HG03095 (cell line): ENCODE data around the gene C10orf90.

Experiments
- ATAC-seq: cut with Tn5 transposase; IDR thresholded peaks from one replicate; pipeline ENCODE4 v1.9.1; 2021; ENCODE audit warnings: moderate library complexity; ENCODE audit not compliant: unreplicated experiment

C10orf90 gene, protein sequence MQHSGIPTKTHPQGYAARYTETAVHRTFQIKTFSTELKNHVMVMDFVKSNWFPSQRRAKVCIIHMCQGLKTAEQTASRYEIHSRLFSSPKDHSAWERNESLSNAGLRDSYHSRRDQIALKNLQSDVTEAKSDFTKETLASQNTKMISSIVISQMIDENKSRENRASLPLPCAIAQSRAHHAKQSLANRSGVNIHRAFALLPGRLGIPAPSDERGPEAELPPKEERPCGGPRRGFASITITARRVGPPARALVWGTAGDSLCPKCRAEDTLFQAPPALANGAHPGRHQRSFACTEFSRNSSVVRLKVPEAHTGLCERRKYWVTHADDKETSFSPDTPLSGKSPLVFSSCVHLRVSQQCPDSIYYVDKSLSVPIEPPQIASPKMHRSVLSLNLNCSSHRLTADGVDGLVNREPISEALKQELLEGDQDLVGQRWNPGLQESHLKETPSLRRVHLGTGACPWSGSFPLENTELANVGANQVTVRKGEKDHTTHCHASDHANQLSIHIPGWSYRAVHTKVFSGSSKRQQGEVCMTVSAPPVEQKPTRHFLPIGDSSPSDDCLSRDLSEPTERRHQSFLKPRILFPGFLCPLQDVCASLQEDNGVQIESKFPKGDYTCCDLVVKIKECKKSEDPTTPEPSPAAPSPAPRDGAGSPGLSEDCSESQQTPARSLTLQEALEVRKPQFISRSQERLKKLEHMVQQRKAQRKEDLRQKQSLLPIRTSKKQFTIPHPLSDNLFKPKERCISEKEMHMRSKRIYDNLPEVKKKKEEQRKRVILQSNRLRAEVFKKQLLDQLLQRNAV

DNA sequence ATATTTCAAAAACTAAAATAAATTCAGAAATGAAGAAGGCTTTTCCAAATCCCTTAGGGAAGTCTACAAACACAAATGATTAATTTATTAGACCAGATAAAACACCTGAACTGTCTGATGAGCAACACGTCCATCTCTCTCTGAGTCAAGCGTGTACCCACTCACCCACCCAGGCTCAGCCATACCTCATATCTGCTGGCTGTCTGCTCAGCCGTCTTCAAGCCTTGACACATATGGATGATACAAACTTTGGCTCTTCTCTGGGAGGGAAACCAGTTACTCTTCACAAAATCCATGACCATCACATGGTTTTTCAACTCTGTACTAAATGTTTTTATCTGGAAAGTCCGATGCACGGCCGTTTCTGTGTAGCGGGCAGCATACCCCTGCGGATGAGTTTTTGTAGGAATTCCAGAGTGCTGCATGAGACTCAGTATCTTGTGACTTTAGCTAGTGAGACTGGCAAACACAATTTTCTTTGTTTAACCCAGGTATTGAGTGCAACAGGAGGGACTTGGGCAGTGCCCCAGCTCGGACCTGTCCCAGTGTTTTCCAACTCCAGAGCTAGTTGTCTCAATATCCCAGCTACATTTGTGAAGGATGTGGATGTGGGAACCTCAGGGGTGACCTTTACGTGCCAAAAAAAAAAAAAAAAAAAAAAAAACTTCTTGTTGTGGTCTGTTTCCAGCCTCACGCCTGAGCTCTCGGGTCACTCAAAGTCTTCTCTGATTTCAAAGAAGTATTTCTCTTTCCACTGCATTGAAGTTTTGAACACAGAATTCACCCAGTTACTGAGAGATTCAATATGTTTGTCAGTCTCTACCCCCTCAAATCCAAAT is at the start of gene C10orf90:
TSS of gene C10orf90 (minus strand) at position 638 of the 839 bp plus-strand sequence. CDS start at position 425, 213 bp downstream.
- no peak for ATAC-seq

DNA sequence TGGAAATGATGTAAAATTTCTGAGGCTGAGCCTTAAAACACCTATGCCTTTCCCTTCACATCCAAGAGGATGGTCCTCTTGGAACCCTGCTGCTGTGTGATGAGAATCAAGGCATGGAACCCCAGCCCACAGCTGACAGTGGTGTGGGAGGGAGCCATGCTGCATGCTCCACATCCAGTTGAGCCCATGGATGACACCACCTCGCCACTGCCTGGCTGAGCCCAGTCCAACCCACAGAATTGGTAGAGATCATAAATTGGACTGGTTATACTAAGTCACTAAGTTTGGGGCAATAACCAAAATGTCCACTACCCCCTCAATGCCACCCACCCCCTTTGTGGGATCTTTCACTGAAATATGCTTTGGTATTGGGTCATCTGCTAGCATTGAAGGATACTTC is 45.9 kb upstream of the C10orf90 start:
- ATAC-seq = no peak

DNA sequence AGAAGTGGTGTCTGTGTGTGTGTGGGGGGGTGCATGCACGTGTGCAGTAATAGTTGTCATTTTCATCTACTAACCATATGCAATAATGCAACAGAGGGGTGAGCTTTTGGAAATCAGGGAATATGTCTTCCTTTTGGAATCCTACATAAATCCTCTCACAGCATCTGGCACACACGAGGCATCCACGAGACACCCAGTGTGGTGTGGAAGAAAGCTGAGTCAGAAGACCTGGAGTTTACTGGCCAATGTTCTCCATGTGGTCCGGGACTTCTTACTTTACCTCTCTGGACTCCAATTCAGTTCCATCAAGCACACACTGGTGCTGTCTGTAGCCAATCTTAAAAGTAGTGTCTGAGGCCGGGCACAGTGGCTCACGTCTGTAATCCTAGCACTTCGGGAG is 43.1 kb upstream of the C10orf90 start:
- ATAC-seq = no peak

DNA sequence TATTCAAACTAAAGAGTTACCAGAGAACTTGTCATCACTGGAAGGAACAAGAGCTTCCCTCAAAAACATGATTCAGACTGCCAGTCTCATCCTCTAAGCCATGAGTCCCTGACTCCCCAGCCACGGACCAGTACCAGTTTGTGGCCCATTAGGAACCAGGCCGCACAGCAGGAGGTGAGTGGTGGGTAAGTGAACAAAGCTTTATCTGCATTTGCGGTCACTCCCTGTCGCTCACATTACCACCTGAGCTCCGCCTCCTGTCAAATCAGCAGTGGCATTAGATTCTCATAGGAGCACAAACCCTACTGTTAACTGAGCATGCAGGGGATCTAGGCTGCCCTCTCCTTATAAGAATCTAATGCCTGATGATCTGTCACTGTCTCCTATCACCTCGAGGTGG is 42.2 kb upstream of the C10orf90 start:
- no peak for ATAC-seq

DNA sequence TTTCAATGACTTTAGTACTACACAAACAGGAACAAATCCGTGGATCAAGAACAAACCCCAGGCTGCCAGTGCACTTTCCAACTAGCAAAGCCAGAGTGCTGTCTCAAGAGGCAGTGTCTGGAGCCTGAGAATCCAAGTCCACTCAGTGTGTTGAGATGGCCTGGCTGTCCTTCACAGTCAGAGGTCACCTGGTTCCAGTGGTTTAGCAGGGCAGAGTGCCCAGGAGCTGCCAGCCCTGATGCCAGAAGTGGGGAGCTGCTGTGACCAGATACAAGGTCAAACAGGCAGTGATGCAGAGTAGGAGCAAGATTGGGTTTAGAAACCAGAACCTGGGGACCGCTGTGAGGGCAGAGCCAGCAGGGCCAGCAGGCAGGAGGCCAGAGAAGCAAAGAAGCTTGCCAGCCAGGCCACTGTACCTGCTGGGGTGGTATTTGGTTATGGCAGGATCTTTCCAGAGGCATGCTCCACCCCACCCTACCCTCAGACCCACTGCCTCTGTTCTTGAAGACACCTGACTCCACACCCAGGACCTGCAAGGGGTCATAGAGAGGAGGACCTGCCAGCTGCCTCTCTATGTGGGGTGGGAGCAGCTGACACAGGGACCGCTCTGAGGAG is 35.6 kb upstream of the C10orf90 start:
- no peak for ATAC-seq

DNA sequence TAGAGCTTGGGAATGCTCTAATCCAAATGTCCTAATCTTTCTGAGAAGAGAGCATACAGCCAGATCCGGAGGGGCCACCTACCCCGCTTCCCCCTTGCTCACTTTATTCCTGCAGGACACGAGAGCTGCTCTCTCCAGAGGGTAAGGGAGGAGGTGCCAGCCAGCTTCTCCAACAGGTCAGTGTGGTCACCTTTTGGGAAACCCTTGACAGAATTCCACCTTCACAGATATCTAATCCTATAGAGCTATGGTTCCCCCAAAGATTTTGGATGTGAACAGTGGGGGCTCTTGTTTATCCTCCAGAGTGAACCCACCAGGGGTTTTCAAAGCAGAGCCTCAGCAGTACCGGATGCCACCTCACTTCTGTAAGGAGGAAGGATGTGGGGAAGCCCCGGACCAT is 34.6 kb upstream of the C10orf90 start:
- no peak for ATAC-seq

DNA sequence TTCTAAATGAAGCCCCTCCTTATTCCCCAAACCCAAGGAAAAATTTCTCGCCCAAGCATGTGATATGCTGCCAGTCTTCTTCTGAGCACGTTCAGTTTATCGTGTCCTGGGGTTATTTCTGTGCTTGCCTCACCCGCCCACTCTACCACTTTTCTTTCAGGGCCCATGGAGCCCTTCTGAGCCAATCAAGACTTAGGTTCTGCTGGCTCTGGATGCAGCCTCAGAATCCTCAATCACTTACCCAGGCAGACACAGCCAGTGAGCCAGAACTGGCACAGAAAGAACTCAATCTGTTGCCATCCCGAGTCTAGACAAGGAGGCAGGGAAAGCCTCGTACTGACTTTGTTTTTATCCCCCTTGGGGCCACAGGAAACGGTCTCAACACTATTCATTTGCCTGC is 34.2 kb upstream of the C10orf90 start:
- ATAC-seq = no peak

DNA sequence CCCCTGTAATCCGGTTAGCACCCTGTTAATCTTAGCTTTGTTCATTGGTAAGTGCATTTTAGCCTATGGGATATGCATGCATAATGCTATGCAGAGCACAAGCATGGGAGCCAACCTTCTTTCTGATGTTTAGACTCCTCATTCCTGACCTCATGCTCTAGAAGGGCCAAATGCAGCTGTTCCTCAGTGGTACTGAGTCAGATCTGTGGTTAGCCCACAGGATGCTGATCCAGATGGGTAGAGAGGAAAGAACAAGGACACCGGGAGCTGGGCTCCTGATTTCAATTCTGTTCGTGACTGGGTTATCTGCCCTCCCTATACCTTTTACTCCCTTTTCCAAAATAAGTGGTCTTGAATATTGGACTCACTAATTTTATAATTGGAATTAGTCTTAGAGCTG is 31.7 kb upstream of the C10orf90 start:
- ATAC-seq = no peak

DNA sequence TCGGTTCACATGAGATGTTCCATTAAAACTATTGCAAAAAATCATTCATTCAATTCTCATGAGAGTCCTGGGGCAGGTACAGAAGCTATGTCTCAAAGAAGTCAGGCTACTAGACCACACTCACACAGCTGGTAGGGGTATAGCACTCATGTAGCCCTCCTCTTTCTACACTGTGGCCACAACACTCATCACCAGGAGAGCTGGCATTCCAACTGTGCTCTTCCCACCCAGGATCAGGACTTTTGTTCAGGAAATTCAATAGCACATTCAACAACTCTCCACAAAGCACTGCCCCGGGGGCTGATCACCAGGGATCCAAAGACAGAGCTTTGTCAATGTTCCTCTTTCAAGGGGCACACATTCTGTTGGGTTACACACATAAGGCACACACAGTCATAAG is 31.0 kb upstream of the C10orf90 start:
- ATAC-seq = no peak

DNA sequence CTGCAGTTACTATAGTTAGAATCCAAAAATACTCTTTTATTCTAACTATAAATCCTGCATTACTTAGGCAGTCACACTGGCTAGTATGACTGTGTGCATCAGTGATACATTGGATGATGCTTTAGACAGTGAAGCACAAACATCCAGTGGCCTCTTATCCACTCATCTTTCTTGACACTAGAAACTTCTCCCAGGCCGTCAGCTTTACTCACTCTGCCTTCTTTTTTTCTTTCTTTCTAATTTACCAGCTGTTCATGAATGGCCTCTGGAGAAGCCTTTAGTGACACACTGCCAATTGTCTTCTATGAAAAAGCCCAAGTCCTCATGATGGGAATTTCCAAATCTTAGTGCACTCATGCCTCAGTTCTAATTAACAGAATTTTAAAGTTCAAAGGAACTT is 26.2 kb upstream of the C10orf90 start:
- no peak for ATAC-seq

DNA sequence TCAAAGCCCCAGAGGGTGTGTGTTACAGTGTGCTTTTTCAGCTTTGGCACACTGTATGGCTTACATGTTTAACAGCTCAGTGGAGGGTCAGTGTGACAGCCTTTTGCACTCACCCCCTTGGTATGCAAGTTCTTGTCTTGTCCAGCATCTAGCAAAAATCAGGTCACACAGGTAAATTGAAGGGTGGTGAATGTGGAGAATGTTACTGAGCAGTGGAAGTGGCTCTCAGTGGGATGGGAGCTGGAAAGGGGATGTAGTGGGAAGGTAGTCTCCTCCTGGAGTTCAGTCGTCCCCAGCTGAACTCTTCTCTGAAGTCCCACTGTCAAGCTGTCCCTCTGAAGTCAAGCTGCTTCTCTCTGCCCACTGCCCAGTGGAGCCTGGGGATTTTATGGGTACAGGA is 21.0 kb upstream of the C10orf90 start:
- no peak for ATAC-seq

DNA sequence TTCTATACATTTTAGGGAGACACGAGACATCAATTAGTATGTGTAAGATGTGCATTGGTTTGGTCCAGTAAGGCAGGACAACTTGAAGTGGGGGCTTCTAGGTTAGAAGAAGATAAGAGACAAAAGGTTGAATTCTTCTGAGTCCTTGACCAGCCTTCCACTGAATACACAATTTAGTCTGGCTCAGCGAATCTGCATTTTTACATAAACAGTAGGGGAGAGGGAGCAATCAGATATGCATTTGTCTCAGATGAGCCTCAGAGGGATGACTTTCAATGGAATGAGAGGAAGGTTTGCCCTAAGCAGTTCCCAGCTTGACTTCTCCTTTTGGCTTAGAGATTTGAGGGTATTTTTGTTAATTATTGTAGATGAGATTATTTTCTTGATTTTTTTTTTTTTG is 20.0 kb upstream of the C10orf90 start:
- ATAC-seq = no peak

DNA sequence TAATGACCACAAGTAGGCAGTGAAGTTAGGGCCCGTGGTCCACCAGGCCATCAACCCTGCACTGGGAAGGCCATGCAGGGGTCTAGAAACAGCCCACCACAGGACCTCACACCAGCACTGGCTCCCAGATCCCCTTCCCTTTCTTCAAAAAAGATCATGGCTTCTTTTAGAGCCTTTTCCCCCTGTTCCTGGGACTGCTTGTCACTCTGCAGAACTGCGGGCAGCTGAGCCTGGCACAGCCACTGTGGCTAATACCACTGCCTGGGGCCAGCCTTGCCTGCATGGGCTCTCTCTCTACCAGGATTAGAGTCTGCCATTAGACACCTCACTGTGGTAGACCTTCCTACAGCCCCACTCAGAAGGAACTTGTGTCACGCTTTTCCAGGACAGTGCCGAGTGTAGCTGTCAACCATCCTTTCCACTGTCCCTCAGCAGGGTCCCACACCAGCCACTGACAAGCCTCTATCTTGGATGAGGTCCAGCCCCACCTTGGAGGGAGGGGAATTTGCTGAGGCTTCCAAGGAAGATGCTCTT is 19.0 kb upstream of the C10orf90 start:
- ATAC-seq = no peak

DNA sequence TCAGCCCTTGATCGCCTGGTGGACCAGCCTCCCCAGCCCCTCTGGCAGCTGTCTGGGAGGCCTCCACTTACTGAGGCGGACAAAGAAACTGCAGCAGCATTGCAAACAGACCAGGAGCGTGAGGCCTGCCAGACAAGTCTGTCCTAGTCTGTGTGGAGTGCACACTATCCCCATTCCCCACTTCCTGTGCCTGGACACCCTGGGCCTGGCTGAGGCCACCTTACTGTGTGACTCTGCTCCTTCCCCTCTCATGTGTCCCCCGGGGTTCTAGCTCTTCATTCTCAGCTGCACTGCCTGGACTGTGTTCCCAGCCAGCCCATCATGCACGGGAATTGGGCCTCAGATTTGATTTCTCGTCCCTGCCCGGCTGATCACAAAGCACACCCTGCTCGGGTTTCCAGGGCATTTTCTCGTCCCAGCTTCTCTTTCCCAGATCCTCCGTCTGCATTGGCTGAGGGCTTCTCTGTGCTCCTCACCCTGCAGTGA is 16.7 kb upstream of the C10orf90 start:
- no peak for ATAC-seq

DNA sequence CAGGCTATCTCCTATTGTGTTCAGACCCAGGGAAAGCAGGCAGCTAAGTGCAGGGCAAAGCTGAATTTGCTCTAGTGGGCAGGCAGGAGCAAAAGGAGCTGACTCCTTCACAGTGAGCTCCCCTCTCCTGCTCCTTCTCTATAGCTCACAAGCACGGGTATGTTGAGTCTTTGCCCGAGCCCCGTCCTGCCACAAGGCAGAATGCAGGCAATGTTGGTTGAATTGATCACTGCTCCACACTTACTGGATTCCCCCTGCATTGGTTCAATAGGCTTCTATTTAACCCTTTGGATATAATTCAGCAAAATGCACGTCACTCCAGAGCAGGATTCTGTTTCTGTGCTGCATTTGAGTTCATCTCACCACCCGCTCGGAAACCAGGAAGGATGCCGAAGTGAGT is 16.2 kb upstream of the C10orf90 start:
- ATAC-seq = no peak

DNA sequence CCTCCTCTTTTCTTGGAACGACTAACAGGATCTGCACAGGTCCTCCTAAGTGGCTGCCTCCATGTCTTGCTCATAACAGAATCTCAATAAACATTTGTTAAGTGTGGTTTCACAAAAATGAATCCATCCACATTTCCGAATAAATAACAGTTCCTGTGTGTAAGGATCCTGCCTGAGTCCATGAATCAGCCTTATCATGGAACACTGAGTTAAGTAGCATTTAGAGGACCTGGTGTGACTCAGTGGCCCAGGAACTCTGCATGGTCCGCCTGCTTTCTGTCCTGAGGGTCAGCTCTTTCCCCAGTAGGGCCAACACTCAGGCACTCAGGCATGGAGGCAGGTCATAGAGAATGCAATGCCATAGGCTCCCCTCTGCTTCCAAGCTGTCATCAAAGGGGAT is 15.8 kb upstream of the C10orf90 start:
- no peak for ATAC-seq

DNA sequence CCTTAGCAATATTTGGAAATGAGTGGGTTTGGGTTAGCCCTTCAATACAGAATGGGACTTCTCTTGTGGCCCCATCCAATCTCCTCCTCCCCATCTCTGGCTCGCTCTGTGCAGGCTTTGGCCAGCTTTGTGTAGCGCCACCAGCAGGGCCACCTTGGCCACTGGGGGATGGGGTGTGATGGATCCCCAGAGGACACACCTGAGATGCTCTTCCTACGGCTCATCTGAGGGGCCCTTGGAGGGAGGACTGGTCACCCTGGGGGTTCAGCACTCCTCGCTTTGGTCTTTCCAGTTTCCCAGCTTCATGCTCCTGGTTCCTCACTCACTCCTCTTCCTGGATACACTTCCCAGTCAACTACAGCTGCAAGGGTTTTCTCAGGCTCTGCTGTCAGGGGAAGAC is 15.3 kb upstream of the C10orf90 start:
- ATAC-seq = no peak

DNA sequence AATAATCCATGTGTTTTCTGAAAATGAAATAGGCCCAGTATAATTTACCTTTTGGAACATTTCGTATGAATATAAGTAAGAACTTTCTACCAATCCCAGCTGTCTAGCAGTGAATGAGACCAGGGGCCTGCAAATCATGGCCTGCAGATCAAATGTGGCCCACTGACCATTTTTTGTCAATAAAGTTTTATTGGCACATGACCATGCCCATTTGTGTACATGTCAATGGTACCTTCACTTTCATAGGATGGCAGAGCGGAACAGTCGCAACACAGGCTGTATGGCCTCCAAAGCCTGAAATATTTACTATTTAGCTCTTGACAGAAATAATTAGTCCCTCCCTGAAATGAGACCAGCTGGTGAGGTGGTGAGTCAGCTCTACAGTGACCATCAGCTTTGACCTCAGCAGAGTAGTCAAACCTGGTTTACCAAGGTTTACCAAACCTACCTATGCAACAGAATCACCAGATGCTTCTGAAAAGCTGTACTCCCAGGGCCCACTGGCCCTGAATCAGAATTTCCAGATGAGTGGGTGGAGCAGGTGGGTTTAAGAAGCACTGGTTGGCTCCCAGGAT is 13.8 kb upstream of the C10orf90 start:
- no peak for ATAC-seq

DNA sequence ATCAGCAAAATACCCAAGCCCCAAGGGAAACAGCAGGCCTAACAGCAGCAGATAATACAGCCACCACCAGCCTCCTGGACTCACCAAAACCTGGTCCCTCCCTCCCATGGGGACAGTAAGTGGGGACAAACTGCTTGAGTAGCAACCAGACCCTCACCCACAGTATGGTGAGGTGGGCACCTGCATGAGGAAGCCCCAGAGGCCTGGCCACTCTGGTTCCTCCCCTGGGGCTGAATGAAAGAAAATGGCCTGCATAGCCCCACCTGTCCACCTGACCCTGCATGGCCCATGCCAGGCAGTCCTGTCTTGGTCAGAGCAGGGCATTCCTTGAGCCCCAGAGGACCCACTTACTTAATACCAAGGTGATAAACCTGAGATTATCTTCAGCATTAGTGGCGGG is 13.0 kb upstream of the C10orf90 start:
- ATAC-seq = no peak
